ENCODE measurements around the gene SFXN2.

SFXN2 gene

DNA sequence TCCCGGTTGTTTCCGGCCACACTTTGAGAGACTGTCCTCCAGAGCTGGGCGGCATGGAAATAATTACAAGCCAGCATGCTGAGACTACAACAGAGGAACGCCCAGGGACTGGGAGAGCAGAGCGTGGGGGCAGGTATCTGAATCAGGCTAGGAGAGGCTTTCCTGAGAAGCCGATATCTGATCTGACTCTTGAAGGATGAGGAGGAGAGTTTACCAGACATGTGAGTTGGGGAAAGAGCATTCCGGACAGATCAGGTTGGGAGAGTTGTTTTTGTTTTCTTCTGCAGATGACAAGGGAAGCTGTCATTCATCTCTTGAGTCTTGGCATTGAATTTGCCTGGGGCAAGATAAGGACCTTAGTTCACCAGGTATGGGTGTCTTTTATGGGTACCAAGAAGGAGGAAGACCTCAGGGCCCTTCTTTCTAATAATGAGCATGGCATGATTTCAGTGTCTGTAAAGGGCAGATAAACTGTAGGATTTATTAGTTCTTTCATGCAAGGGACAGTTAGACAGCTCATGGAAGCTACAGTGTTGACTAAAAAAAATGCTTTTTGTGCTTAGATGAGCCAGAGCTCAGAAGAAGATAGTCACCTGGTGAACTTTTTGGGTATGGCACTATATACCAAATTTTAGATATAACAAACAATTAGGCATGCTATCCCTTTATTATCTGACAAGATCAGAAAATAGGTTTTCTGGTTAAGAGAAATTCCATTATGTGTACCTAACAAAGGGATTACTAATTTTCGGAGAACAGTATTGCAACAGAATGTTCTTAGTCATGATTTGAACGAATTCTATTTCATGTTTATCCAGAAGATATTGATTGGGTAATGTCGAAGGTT, 65.5 kb downstream of the SFXN2 start:
- DNase-seq: peak; percentile 54

- DNase-seq: no peak
Measured at GRCh38 chr10:102780527-102780808, 66.0 kb downstream of the SFXN2 start.

GRCh38 chr10:102781090-102781920, 66.9 kb downstream of the SFXN2 start:
- peak; percentile 97 for DNase-seq

GRCh38 chr10:102781921-102782557, 67.6 kb downstream of the SFXN2 start:
- no peak for DNase-seq

DNA sequence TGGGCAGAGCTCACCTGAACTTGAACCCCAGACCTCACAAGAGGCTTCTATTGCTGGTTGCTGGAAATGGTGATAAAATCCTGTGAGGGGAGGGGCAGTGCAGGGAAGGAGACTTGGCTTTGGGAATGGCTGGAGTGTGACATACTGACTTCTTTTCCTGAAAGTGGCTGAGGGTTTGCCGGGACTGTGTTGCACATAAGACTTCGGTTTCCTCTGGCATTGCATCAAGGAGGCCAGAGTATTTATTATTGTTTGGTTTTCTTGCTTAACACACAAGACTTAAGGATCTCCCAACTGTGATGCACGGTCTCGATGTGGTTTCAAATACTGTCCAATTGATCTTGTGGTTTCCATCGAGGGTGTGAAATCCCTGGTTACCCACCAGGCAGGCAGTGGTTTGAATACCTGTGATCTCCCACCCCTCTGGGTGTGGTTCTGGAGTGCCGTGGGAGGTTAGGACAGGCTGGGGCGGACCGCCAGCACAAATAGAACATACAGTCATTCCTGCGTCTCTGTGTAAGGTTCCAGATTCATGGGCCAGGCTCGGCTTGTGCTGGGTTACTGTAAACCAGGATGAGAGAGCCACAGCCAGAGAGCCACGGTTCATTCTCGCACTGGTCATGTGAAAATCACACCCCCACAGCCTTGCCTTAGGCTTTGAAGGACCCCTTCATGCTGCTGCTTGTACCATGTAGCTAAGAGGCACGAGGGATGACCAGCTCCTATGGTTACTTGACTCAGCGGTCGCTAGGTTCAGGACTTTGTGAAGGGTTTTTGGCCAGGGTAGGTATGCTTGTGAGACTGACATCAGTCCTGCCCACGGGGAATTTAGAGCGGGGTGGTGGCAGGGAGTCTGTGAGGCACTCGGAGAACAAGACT, 68.5 kb downstream of the SFXN2 start:
- no peak for DNase-seq

- DNase-seq: no peak
Measured at GRCh38 chr10:102783568-102783967, 69.1 kb downstream of the SFXN2 start.

GRCh38 chr10:102785818-102786217, 71.4 kb downstream of the SFXN2 start:
- peak; percentile 62 for DNase-seq

GRCh38 chr10:102791754-102792395, 77.4 kb downstream of the SFXN2 start:
- no peak for DNase-seq
